Measurements from ENCODE around the gene KLHL35.

Gene KLHL35

DNA sequence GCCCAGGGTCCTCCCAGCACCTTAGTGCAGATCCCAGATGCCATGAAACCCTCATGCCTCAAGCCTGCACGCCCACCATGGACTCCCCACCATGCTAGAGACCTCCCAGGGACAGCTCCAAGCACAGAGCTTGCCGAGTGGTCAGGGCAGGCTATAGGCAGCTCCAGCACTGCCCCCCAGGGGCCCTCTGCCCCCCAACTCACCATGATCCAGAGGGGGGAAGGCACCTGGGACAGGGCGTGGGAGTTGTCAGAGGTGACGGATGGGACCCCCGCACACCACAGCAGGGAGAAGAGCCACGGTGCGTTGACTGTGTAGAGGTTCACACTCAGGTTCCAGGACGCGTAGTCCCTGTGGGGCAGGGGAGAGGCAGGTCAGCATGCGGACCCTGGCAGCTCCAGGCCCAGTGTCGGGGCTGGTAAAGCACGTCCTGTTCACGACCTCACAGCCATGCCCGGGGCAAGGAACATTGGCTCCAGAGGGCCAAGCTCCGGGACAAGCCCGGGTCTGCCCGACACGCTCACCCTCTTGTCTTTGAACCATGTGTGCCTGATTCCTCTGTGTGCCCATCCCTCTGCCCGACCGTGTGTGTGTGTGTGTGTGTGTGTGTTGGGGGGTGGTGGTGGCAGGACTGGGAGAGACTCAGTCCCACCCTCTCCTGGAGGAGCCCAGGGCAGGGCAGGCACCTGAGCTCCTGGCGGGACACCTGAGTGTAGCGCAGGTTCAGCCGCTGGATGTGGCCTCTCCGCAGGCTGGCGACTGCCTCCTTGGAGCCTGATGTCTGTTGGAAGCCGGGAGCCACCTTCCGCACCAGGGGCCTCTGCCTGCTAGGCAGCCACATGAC, 8.2 kb upstream of the KLHL35 start:
- no peak for DNase-seq
- H3K4me3 ChIP-seq (ENCODE audit: control insufficient read depth in 1 of 7, extremely low read depth in 1 of 7, insufficient read depth in 4 of 7, low read depth in 2 of 7, low read length in 6 of 7), result no peak overlapping the region
- CTCF ChIA-PET, result interaction anchor here (1.0 to 9.2 kb wide), 6 partner anchors 10 to 161 kb away, joined by 3 to 229 read pairs (median 4); no protein-coding TSS in a partner anchor
- no peaks in the 10 kb centered on the region for H3K4me1 ChIP-seq (ENCODE audit: control extremely low read depth in 1 of 4, control insufficient read depth in 4 of 4, insufficient read depth in 4 of 4, low read length in 3 of 4)
- no peaks in the 10 kb centered on the region for H3K9me3 ChIP-seq (ENCODE audit: control extremely low read depth in 1 of 5, control insufficient read depth in 4 of 5, insufficient read depth in 2 of 5, low read depth in 1 of 5, low read length in 4 of 5)
- H3K36me3 ChIP-seq (ENCODE audit: control insufficient read depth in 4 of 4, insufficient read depth in 4 of 4, low read length in 3 of 4), result no peaks in the 10 kb centered on the region
- 97% methylated on average over 21 of the region's 27 CpGs for WGBS (ENCODE audit: insufficient coverage)
- no peak overlapping the region for H3K27ac ChIP-seq (ENCODE audit: insufficient read depth in 1 of 2, low read depth in 1 of 2, low read length in 2 of 2, poor library complexity in 1 of 2, severe bottlenecking in 2 of 2)
- H3K27me3 ChIP-seq (replicated peaks in 2 of 5; ENCODE audit: control insufficient read depth in 4 of 5, insufficient read depth in 5 of 5, low read length in 4 of 5), result no peaks in the 10 kb centered on the region
- POLR2A ChIA-PET, result interaction anchor here (0.7 kb wide), 1 partner anchor 48 kb away, joined by 3 read pairs; no protein-coding TSS in a partner anchor

DNA sequence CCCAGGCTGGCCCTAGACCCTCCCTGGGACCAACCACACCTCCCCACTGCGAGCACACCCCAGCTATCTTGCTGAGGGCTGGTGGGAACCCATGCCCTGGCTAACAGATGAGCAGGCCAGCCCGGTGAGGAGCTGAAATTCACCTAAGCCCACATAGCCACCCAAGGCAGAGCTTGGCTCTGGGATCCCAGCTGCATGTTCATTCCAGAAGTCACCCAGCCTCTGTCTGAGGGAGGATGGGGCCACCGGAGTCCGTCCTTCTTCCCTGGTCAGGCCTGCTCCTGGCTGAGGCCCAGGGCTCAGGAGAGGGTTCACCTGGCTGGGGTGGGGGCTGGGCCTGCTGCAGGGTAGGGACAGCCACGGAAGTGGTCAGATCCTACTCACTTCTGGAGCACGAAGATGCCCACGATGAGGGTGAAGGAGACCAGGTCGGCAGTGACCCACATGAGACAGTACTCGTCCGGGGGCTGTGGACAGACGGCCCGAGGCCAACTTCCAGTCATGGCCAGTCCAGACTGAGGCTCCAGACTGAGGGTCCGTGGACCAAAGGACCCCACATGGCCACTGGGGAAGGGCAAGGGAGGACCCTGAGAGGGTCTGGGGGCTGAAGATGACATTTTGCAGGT, 6.6 kb upstream of the KLHL35 start:
- H3K9me3 ChIP-seq (ENCODE audit: control extremely low read depth in 1 of 5, control insufficient read depth in 4 of 5, insufficient read depth in 2 of 5, low read depth in 1 of 5, low read length in 4 of 5), result no peaks in the 10 kb centered on the region
- ChIA-PET POLR2A (no interaction called here), CTCF (interaction anchor here (1.6 to 9.2 kb wide), 2 partner anchors 10 to 93 kb away, joined by 4 to 229 read pairs; no protein-coding TSS in a partner anchor)
- no peaks in the 10 kb centered on the region for H3K36me3 ChIP-seq (ENCODE audit: control insufficient read depth in 4 of 4, insufficient read depth in 4 of 4, low read length in 3 of 4)
- 97% methylated on average over 11 of the region's 13 CpGs for WGBS (ENCODE audit: insufficient coverage)
- no peaks in the 10 kb centered on the region for H3K27me3 ChIP-seq (replicated peaks in 2 of 5; ENCODE audit: control insufficient read depth in 4 of 5, insufficient read depth in 5 of 5, low read length in 4 of 5)
- no peak for DNase-seq
- no peak overlapping the region for H3K27ac ChIP-seq (ENCODE audit: insufficient read depth in 1 of 2, low read depth in 1 of 2, low read length in 2 of 2, poor library complexity in 1 of 2, severe bottlenecking in 2 of 2)
- H3K4me3 ChIP-seq (ENCODE audit: control insufficient read depth in 1 of 7, extremely low read depth in 1 of 7, insufficient read depth in 4 of 7, low read depth in 2 of 7, low read length in 6 of 7), result no peak overlapping the region
- H3K4me1 ChIP-seq (ENCODE audit: control extremely low read depth in 1 of 4, control insufficient read depth in 4 of 4, insufficient read depth in 4 of 4, low read length in 3 of 4), result no peaks in the 10 kb centered on the region

DNA sequence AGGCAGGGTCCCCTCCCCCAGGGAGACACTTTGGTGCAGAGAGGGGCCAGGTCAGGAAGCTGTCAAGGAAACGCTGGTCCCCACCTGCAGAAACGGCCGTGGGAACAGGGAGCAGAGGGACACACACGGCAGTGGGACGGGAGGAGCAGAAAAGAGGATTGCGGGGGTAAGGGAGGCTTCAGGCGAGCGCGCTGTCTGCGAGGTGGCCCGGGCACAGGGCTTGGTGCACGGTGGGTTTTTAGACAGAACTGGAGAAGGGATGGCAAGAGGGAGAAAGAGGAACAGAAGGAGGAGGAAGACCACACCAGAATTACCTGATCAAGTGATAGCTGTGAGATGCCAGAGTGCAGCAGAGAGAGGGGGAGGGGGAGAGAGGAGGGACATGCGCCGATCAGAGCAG, 6.0 kb upstream of the KLHL35 start:
- CTCF ChIA-PET, result interaction anchor here (9.2 kb wide), 1 partner anchor 94 kb away, joined by 229 read pairs; no protein-coding TSS in a partner anchor
- DNase-seq, result no peak
- Histone ChIP-seq H3K9me3 (ENCODE audit: control extremely low read depth in 1 of 5, control insufficient read depth in 4 of 5, insufficient read depth in 2 of 5, low read depth in 1 of 5, low read length in 4 of 5) (no peaks in the 10 kb centered on the region), H3K4me3 (ENCODE audit: control insufficient read depth in 1 of 7, extremely low read depth in 1 of 7, insufficient read depth in 4 of 7, low read depth in 2 of 7, low read length in 6 of 7) (no peak overlapping the region), H3K27ac (ENCODE audit: insufficient read depth in 1 of 2, low read depth in 1 of 2, low read length in 2 of 2, poor library complexity in 1 of 2, severe bottlenecking in 2 of 2) (no peak overlapping the region), H3K4me1 (ENCODE audit: control extremely low read depth in 1 of 4, control insufficient read depth in 4 of 4, insufficient read depth in 4 of 4, low read length in 3 of 4) (no peaks in the 10 kb centered on the region), H3K36me3 (ENCODE audit: control insufficient read depth in 4 of 4, insufficient read depth in 4 of 4, low read length in 3 of 4) (no peaks in the 10 kb centered on the region), H3K27me3 (replicated peaks in 2 of 5; ENCODE audit: control insufficient read depth in 4 of 5, insufficient read depth in 5 of 5, low read length in 4 of 5) (no peaks in the 10 kb centered on the region)
- POLR2A ChIA-PET, result no interaction called here
- WGBS (ENCODE audit: insufficient coverage), result 82% methylated on average over 11 of the region's 14 CpGs

DNA sequence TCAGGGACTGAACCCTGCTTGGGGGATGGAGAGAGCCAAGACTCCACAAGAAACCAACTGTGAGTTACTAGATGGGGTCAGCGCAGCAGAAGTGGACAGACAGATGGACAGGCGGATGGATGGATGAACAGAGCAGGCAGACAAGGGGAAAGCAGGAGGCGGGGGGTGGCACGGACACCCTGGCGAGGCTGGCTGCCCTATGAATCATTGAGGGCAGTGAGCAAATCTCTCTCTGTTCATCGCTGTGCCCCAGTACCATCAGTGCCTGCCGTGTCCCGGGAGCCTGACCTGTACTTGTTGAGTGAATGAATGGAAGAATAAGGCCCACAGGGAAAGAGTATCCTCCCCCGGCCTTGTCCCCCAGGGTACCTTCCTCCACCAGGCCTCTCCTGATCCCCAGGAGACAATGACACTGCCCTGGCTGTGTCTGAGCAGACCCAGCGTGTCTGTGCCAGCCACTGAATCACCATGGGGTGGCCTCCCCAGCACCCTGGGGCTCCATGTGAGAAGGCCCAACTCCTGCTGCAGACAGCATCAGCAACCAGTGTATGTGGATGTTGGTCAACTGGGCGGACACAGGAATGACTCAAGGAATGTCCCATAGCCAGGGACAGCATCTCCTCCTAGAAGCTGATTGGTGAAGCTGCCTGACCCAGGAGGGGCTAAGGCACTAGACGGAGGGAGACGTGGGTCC, 5.1 kb upstream of the KLHL35 start:
- Histone ChIP-seq H3K4me1 (ENCODE audit: control extremely low read depth in 1 of 4, control insufficient read depth in 4 of 4, insufficient read depth in 4 of 4, low read length in 3 of 4) (no peaks in the 10 kb centered on the region), H3K4me3 (ENCODE audit: control insufficient read depth in 1 of 7, extremely low read depth in 1 of 7, insufficient read depth in 4 of 7, low read depth in 2 of 7, low read length in 6 of 7) (no peak overlapping the region), H3K27me3 (replicated peaks in 2 of 5; ENCODE audit: control insufficient read depth in 4 of 5, insufficient read depth in 5 of 5, low read length in 4 of 5) (peaks cover 0 to 8% (median 2%) of the 10 kb centered on the region in 5 experiments), H3K9me3 (ENCODE audit: control extremely low read depth in 1 of 5, control insufficient read depth in 4 of 5, insufficient read depth in 2 of 5, low read depth in 1 of 5, low read length in 4 of 5) (no peaks in the 10 kb centered on the region), H3K27ac (ENCODE audit: insufficient read depth in 1 of 2, low read depth in 1 of 2, low read length in 2 of 2, poor library complexity in 1 of 2, severe bottlenecking in 2 of 2) (no peak overlapping the region), H3K36me3 (ENCODE audit: control insufficient read depth in 4 of 4, insufficient read depth in 4 of 4, low read length in 3 of 4) (no peaks in the 10 kb centered on the region)
- no peak for DNase-seq
- 92% methylated on average over 12 of the region's 13 CpGs for WGBS (ENCODE audit: insufficient coverage)
- CTCF ChIA-PET, result interaction anchor here (9.2 kb wide), 1 partner anchor 95 kb away, joined by 229 read pairs; no protein-coding TSS in a partner anchor
- POLR2A ChIA-PET, result no interaction called here

DNA sequence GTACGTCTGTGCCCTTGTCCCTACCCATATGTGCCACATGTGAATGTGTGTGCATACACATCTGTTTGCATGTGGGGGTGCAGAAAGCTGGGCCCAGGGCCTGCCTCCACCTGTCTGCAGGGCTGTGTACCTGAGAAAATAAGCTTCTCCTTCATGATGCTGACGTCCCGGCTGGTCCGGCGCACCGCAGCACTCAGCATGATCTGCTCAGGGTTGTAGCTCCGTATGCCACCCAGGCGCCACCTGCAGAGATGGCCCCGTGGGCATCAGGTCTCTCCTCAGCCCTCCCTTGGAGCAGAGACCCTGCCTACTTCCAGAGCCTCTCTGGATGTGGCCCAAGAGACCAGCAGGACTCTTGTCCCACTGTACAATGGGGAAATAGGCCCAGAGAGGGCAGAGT, 3.8 kb upstream of the KLHL35 start:
- Histone ChIP-seq H3K4me3 (ENCODE audit: control insufficient read depth in 1 of 7, extremely low read depth in 1 of 7, insufficient read depth in 4 of 7, low read depth in 2 of 7, low read length in 6 of 7) (no peak overlapping the region), H3K27me3 (replicated peaks in 2 of 5; ENCODE audit: control insufficient read depth in 4 of 5, insufficient read depth in 5 of 5, low read length in 4 of 5) (peaks cover 0 to 21% (median 10%) of the 10 kb centered on the region in 5 experiments), H3K27ac (ENCODE audit: insufficient read depth in 1 of 2, low read depth in 1 of 2, low read length in 2 of 2, poor library complexity in 1 of 2, severe bottlenecking in 2 of 2) (no peak overlapping the region), H3K36me3 (ENCODE audit: control insufficient read depth in 4 of 4, insufficient read depth in 4 of 4, low read length in 3 of 4) (no peaks in the 10 kb centered on the region), H3K4me1 (ENCODE audit: control extremely low read depth in 1 of 4, control insufficient read depth in 4 of 4, insufficient read depth in 4 of 4, low read length in 3 of 4) (no peaks in the 10 kb centered on the region), H3K9me3 (ENCODE audit: control extremely low read depth in 1 of 5, control insufficient read depth in 4 of 5, insufficient read depth in 2 of 5, low read depth in 1 of 5, low read length in 4 of 5) (no peaks in the 10 kb centered on the region)
- no peak for DNase-seq
- POLR2A ChIA-PET, result no interaction called here
- WGBS (ENCODE audit: insufficient coverage), result 98% methylated on average over 8 of the region's 9 CpGs
- CTCF ChIA-PET, result interaction anchor here (0.8 to 2.5 kb wide), 3 partner anchors 8 to 92 kb away, joined by 3 to 15 read pairs (median 3); no protein-coding TSS in a partner anchor

DNA sequence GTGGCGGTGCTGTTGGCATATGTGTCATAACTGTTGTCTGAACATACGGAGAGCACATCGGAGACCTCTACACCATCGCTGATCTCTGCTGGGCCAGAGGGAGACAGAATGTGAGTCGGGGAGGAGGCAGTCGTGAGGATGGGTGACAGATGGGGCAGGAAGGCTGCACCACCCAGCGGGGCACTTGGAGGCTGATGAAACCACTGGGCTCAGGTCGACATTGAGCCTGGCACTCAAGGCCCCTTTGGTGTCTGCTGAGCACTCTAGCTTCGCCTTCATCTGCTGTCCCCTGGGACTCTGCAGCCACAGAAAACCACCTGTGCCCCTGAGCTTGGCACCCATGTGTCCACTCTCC, 2.5 kb upstream of the KLHL35 start:
- no peaks in the 10 kb centered on the region for H3K36me3 ChIP-seq (ENCODE audit: control insufficient read depth in 4 of 4, insufficient read depth in 4 of 4, low read length in 3 of 4)
- no peak overlapping the region for H3K27ac ChIP-seq (ENCODE audit: insufficient read depth in 1 of 2, low read depth in 1 of 2, low read length in 2 of 2, poor library complexity in 1 of 2, severe bottlenecking in 2 of 2)
- WGBS (ENCODE audit: insufficient coverage), result 98% methylated on average over 9 of the region's 9 CpGs
- no peaks in the 10 kb centered on the region for H3K9me3 ChIP-seq (ENCODE audit: control extremely low read depth in 1 of 5, control insufficient read depth in 4 of 5, insufficient read depth in 2 of 5, low read depth in 1 of 5, low read length in 4 of 5)
- DNase-seq, result no peak
- H3K4me1 ChIP-seq (ENCODE audit: control extremely low read depth in 1 of 4, control insufficient read depth in 4 of 4, insufficient read depth in 4 of 4, low read length in 3 of 4), result peaks cover 0 to 6% (median 3%) of the 10 kb centered on the region in 4 experiments
- no peak overlapping the region for H3K4me3 ChIP-seq (ENCODE audit: control insufficient read depth in 1 of 7, extremely low read depth in 1 of 7, insufficient read depth in 4 of 7, low read depth in 2 of 7, low read length in 6 of 7)
- peaks cover 0 to 34% (median 20%) of the 10 kb centered on the region in 5 experiments for H3K27me3 ChIP-seq (replicated peaks in 2 of 5; ENCODE audit: control insufficient read depth in 4 of 5, insufficient read depth in 5 of 5, low read length in 4 of 5)
- CTCF ChIA-PET, result interaction anchor here (0.7 to 2.5 kb wide), 4 partner anchors 10 to 102 kb away, joined by 3 to 15 read pairs (median 3); no protein-coding TSS in a partner anchor
- POLR2A ChIA-PET, result no interaction called here

Measured in common myeloid progenitor, CD34-positive (primary cell).